Erythroblast (primary cell): Measurements from ENCODE around the gene RTP3.

Experiments
- DNase-seq, 2 experiments: peaks; one replicate each; lab custom pipeline; 2025; lab: John Stamatoyannopoulos, UW
- GATA1 ChIP-seq: IDR thresholded peaks from 2 replicates; pipeline ENCODE4 v1.6.1; 2011; ENCODE audit warnings: low read depth, mild to moderate bottlenecking, control low read depth, low read length, moderate library complexity
- POLR2A ChIP-seq: IDR thresholded peaks from 2 replicates; pipeline ENCODE4 v1.6.1; 2011; ENCODE audit warnings: mild to moderate bottlenecking, low read length

The RTP3 gene

DNA sequence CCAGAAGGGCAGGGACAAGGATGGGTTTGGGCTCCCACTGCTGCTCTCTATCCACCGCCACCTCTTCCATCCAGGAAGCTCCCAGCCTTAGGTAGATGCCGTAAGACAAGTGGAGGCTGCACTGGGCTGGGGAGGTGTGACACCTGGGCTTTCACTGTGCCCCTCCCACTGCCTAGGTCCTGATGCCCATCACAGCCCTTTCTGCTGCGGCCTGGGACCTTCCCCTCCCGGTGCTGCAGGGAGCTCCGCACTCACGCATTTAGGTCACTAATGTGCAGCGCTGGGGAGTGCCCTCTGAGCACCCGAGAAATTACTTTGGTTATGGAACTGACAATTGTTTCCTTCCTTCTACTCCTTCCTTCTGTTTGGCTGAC lies 33.9 kb upstream of the RTP3 start:
- DNase-seq: no peak
- TF ChIP-seq GATA1: no peak
- TF ChIP-seq POLR2A: no peak

DNA sequence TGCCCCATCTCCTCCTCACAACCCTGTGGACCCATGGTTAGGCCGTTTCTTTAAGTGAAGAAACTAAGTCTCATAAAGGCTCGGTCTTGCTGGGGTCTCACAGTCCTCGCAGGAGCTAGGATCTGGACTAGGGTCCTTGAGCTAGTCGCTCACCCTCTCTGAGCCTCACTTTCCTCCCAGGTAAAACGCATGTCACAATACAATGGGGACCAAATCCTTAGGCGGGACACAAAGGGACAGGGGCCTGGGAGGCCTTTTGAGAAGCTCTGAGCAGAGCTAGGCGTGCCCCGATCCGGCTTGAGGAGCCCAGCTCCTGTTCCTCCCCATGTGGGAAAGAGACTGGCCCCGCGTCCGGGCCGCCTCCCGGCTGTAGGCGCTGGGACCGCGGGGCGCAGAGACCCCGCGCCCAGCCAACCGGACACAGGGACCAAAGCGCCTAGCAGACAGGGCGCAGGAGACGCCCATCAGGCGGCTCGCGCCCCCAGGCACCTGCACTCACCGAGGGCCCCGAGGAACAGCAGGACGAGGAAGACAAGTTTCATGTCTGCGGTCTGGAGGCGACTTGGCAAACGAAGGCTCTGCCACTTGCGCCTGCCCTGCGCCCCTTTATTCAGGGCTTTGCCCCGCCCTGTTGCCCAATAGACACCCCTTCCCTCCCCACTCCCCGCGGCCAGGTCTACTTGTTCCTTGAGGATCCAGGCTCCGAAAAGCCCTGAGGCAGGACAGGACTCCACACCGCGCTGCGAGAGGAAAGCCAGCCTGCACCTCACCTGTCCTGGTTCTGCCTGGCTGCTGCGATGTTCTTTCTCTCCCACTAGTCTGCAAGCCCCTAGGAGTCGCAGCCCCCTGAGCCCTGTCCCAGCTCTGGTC lies 33.2 kb upstream of the RTP3 start, which contains the start of gene LTF:
Gene LTF (minus strand): TSS at position 580 of the 870 bp plus-strand sequence. CDS start 38 bp downstream, at position 542.
- no peak for TF ChIP-seq GATA1
- TF ChIP-seq POLR2A: no peak

DNA sequence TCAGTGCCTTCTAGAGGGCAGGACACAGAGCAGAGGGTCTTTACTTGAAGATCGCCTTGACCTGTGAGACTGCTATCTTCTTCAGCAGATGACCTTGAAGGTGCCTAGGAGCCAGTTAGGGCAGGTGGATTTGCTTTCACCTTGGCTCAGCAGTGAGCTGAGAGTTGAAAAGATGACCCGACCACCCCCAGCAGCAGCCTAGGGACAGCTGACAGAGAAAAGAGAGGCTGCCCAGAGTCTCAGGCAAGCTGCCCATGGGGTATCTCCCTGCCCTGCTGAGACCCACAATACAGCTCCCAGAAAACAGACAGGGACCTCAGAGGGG lies 32.6 kb upstream of the RTP3 start:
- no peak for TF ChIP-seq POLR2A
- TF ChIP-seq GATA1: no peak
- no peak for DNase-seq

More for the DNA sequence above, 33.2 kb upstream of the RTP3 start, which contains the start of gene LTF:
- DNase-seq: no peak

DNA sequence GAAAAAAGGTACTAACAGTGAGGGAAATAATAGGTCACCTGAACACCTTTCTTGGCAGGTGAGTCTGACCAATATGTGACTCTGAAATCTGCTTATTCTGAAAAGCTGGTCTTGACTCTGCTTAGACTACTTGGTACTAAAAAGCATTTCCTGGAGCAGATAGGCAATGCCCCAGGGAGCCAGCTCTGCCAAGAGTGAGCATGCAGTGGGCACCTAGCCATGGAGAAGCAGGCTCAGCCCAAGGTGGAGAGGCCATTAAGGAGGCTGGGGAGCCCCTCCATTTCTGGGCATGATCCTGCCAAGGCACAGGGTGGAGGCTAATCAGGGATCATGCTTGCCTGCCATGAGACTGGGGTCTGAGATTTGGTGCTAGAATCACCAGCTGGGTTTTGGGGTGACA lies 31.5 kb upstream of the RTP3 start:
- DNase-seq: no peak

DNA sequence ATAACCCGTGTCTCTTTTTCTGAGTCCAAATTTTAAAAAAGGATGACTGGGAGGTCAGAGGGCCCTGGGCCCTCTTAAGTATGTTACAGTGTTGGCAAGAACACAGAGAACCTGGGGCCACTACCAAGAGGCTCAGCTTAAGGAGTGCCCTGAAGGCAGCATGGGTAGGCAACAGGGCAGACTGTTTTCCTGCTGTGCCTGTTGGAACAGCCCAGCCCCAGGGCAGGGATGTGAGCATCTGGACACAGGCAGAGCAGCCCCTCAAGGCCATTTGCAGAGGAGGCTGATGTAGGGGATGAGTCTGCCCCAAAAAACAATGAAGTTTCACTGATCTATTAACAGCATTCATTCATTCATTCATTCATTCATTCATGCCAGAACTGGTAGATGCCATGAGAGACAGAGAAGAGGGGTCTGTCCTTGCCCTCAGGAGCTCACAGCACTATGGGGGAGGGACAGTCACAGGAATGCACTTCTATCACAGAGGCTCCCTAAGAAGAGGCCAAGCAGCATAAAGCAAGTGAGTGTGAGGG lies 30.8 kb upstream of the RTP3 start:
- TF ChIP-seq GATA1 (no peak), POLR2A (no peak)
- DNase-seq: no peak

More for the DNA sequence above, 31.5 kb upstream of the RTP3 start:
- TF ChIP-seq POLR2A (no peak), GATA1 (no peak)

DNA sequence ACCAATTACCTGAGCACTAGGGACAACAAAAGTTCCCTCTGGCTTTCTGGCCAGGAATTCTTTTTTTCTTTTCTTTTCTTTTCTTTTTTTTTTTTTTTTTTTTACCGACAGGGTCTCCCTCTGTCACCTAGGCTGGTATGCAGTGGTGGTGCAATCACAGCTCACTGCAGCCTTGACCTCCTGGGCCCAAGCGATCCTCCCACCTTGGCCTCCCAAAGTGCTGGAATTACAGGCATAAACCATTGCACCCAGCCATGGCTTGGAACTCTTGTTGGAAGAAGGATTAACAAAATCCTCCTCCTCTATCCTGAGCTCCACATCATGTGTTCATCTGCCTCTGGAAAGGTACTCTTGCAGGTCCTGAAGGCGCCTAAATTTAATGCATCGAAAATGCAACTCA lies 30.2 kb upstream of the RTP3 start:
- DNase-seq: no peak
- no peak for TF ChIP-seq GATA1
- no peak for TF ChIP-seq POLR2A

DNA sequence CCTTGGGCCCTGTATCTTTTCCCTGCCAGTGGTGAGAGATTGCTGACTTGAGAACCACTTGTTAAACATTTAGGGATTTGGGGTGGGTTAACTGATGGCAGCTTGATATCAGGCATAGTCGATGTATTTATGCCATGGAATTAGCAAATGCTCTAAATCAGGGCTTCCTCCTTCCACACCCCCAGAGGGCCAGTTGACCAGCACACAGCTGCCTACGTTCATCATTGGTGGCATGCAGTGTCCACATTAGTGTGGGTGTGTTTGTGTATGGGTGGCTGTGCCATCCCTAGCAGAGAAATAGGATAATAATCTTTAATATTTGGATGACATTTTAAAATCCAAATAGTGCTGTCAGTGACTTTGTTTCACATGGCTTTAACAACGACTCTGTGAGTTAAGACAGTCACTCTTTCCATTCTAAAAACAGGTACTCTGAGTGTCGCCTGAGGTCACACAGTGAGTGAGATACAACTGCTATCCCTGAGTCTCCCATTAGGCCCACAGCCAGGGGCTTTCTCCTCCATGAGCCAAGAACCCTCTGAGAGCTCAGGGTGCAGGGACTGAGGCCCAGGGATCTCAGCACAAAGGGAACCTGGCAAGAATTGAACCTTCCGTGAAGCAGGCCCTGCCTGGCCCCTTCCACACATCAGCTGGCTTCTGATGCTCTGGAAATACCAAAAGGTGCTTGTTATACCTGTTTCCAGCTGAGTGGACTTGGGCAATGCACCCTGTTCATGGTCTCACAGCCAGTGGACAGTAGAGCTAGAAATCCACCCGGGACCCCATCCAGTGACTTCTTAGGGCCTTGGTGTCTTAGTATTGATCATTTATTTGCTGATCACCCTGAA lies 28.8 kb upstream of the RTP3 start:
- no peak for DNase-seq
- TF ChIP-seq POLR2A (no peak), GATA1 (no peak)

DNA sequence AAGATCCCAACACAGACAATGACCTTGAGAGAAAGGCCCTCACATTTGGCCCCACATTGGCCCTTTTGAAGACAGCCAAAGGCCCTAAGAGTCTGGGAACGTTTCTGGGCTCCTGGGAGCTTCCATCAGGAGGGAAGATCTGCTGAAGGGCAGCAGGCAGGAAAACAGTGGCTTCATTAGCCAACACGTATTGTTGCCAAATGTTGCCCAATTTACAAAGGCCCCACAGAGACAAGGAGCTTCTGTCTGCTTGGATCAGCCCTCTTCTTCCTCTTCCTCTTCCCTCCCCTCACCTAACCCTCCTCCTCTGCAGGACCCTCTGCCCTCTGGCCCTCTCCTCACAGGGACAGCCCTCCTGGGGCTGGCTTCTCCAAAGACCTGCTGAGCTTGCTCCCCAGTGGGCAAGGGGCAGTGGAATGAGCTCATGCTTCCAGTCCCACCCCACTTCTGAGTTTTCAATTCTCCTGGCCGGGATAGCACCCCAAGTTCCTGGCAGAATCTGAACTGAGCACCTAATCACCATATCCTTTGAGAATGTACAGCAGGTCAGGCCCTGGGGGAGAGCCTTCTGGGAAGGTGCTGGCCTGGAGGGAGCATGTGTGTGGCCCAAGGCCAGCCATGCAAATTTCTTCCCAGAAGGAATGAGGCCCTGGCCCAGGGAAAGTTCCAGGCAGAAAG lies 28.0 kb upstream of the RTP3 start:
- no peak for DNase-seq
- TF ChIP-seq POLR2A (no peak), GATA1 (no peak)

DNA sequence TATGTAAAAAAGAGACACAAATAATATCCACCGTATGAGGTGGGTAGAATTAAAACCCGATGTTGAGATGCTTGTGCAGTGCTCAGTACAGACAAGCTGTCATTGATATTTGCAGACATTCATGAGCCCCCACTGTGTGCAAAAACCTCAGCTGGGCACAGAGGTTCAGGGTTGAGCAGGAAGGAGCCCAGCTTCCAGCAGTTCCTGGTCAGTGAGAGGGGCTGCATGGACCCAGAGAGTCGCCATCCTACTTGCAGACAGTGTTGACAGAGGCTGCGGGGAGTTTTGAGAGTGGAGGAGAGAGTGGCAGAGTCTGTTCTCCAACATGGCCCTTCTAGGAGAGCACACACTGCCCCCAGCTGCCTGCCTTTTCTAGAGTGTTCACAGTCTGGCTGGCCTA lies 26.9 kb upstream of the RTP3 start:
- no peak for DNase-seq
- no peak for TF ChIP-seq POLR2A
- no peak for TF ChIP-seq GATA1

DNA sequence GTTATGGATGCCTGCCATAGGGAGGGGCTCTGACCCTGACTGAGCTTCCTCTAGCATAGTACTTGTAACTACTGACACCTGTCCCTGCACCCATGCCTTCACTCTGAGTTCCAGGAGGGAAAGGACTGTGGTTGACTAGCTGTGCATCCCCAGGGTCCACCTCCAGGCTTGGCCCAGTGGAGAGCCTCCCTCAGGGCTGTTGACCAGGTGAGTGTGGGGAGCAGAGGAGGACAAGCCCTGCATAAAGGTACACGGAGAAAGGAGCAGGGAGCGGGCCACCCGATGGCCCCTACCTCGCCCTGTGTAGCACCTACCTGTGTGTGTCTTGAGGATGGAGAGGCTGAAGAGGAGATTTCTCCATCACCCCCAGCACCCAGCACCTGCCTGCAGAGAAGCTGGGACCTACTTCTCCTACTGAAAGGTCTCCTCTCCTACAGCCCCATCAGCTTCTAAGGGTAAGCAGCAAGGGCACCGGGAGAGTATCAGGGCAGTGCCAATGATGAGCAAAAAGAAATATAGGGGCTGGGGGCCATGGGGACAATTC lies 26.3 kb upstream of the RTP3 start:
- TF ChIP-seq GATA1 (no peak), POLR2A (no peak)
- DNase-seq: no peak

DNA sequence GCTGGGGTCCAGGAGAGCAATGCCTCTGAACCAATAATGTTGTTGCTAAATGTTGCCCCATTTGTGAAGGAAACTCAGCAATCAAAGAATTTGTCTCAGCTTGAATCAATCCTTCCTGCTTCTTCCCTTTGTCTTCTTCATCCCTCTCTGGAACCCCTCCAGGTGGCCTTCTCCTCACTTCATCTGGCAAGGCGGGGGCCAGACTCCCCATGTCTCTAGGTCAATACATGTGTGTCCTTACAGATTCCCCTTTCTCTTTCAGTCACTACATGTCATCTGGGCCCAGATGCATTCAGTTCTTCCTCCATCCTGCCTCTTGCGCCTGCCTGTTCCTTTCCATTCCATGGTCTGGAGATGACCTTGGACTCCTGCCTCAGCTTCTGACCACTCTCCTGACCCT lies 25.0 kb upstream of the RTP3 start:
- TF ChIP-seq GATA1 (no peak), POLR2A (no peak)

DNA sequence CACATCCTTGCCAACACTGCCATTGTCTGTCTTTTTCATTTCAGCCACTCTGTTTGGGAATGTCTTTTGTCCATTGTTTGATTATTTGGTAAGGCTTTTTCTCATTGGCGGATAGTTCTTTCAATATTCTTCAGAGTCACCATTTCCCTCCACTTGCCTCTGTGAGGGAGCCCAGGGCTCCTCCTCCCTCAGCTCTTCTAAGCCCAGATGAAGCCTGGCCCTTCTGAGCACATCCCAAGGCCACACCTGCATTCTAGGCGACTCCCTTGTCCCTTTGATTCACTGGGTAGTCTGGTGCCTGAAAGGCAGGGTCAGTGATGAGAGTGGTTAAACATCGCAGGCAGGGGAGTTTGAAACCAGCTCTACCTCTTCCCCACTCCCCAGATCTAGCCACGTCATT lies 20.6 kb upstream of the RTP3 start:
- TF ChIP-seq POLR2A: no peak
- TF ChIP-seq GATA1: no peak

More for the DNA sequence above, 25.0 kb upstream of the RTP3 start:
- no peak for DNase-seq

DNA sequence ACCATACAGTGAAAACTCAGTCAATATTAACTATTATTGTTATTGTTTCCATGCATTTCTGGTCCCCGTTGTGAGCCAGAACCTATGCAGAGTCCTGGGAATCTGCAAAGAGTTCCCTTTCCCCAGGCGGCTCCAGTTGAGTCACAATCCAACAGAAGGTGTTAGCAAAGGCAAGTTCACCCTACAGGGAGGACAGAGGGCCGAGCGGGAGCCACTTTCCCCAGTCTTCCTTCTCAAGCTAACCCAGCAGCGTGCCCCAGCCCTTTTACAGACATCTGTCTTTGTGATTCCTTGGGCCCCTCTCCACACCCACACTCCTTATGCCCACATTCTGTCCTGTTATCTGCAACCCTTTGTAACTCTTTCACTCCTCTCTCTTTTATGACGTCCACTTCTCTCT lies 20.0 kb upstream of the RTP3 start:
- DNase-seq: no peak
- no peak for TF ChIP-seq GATA1
- no peak for TF ChIP-seq POLR2A

More for the DNA sequence above, 20.6 kb upstream of the RTP3 start:
- no peak for DNase-seq

DNA sequence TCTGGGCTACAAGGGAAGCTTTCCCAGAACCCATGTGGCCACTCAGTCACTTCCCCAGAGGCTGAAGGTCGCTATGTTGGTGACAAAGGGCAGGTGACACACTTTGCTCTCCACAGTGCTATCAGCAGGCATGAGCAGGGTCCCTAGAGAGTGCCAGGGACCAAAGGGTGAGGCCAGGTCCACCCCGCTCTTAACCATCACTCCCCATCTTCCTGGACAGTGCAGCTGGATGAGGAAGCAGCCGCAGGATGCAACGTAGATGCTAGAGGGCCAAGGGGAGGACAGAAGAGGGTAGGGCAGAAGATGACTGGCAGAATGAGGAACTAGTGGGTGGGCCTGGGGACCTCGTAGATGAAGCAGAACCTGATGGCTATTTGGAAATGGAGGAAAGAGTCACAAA lies 19.4 kb upstream of the RTP3 start:
- TF ChIP-seq POLR2A: no peak
- no peak for TF ChIP-seq GATA1
- no peak for DNase-seq
